ENCODE measurements around the gene HLCS. TPM values are rescaled to one million over a fixed set of nuclear protein-coding genes. Genes with fewer than 3 reads are reported as not detected.

The HLCS gene
- total RNA-seq, 2 donors from 2014 or later = 17.5 to 29.3 TPM

DNA sequence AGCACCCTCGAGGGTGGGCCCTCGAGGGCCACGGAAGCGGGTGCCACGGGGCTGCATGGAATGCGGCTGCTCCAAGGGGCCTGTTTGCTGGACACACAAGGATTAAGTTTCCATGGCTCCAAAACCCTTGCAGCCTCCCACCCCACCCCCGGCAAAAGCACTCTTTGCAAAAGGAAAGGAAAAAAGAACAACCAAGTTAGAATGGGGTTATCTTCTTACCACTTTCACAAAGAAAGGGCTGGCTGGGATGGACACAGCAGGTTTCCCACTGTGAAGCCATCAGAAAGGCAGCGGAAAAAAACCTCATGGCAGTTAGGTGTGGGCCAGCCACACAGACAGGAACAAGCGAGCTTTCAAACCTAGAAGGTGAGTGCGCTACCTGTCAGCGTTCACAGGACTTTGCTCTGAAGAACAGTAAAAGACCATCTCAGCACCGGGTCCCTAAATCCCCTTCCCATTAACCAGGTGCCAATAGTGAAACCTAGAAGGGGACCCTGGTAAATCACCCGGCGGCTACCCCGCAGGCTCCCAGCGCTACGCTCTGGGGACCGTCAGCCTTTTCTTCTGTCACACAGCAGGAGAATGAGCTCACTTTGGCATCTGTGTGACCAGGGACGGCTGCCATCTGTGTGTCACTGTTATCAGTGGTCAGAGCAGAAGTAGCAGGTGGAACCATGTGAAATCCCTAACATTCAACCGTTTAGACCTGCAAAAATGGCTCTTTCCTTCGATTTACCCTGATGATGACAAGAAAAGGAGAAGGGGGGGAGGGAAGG is 174.6 kb downstream of the HLCS start:
- Histone ChIP-seq H3K4me1 (ENCODE audit: control insufficient read depth in 1 of 2, low read depth in 2 of 2) (peaks cover 0 to 6% of the 10 kb centered on the region in 2 donors), H3K27me3 (replicated peaks; ENCODE audit: insufficient read depth) (no peaks in the 10 kb centered on the region), H3K27ac (no peak overlapping the region), H3K36me3 (no peaks in the 10 kb centered on the region), H3K9me3 (peaks cover 10% of the 10 kb centered on the region), H3K4me3 (no peak overlapping the region)
- ATAC-seq (ENCODE audit: insufficient number of reproducible peaks, low FRiP score, low read depth) = no peak
- DNase-seq (ENCODE audit: low spot score) = no peak
- TF ChIP-seq, protein P1, sequence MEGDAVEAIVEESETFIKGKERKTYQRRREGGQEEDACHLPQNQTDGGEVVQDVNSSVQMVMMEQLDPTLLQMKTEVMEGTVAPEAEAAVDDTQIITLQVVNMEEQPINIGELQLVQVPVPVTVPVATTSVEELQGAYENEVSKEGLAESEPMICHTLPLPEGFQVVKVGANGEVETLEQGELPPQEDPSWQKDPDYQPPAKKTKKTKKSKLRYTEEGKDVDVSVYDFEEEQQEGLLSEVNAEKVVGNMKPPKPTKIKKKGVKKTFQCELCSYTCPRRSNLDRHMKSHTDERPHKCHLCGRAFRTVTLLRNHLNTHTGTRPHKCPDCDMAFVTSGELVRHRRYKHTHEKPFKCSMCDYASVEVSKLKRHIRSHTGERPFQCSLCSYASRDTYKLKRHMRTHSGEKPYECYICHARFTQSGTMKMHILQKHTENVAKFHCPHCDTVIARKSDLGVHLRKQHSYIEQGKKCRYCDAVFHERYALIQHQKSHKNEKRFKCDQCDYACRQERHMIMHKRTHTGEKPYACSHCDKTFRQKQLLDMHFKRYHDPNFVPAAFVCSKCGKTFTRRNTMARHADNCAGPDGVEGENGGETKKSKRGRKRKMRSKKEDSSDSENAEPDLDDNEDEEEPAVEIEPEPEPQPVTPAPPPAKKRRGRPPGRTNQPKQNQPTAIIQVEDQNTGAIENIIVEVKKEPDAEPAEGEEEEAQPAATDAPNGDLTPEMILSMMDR (IDR thresholded peaks at IDR 0.05) = no peak

DNA sequence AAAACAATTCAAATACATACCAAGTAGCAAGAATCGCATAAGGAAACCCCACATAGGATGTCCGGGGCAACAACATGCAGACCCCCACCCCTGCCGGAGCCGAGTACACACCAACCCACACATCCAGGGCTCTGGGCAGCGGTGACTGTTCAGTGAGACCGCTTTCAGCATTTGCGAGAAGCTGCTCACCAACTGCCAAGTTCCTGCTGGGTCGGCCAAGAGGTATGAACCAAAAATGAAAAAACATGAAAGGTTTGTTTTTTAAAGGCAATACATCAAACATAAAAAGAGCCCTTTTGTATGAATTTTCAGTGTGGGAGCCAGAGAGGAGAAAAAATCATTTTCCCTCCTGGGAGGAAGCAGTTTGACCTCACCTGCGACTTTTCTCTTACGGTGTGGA is 175.3 kb downstream of the HLCS start:
- peaks cover 0 to 6% of the 10 kb centered on the region in 2 donors for H3K4me1 ChIP-seq (ENCODE audit: control insufficient read depth in 1 of 2, low read depth in 2 of 2)
- ATAC-seq (ENCODE audit: insufficient number of reproducible peaks, low FRiP score, low read depth) (no peak), DNase-seq (ENCODE audit: low spot score) (no peak)
- no peak overlapping the region for H3K4me3 ChIP-seq
- TF ChIP-seq, protein P1 (IDR thresholded peaks at IDR 0.05) = no peak
- H3K9me3 ChIP-seq = peaks cover 7% of the 10 kb centered on the region
- H3K36me3 ChIP-seq = no peaks in the 10 kb centered on the region
- H3K27ac ChIP-seq = no peak overlapping the region
- H3K27me3 ChIP-seq (replicated peaks; ENCODE audit: insufficient read depth) = no peaks in the 10 kb centered on the region

DNA sequence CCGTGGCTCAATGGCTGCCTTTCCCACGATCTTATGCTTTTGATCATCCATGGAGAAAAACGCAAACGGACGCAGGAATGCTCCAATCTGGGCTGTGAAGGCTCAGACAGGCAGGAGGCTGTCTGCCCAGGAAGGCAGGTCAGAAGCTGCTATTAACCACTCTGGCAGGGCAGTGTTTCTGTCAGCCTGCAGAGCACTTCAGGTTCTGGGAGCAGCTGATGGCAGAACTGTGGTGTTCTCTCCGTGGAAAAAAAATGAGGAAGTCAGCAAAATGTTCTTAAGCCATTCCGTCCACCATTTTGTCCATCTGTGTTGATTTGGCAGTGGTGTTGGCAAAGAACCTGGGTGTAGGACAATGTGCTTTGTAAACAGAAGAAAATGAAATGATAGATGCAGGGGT is 175.9 kb downstream of the HLCS start:
- Histone ChIP-seq H3K36me3 (no peaks in the 10 kb centered on the region), H3K4me3 (no peak overlapping the region), H3K4me1 (ENCODE audit: control insufficient read depth in 1 of 2, low read depth in 2 of 2) (peaks cover 0 to 6% of the 10 kb centered on the region in 2 donors), H3K9me3 (peaks cover under 1% of the 10 kb centered on the region), H3K27ac (no peak overlapping the region), H3K27me3 (replicated peaks; ENCODE audit: insufficient read depth) (no peaks in the 10 kb centered on the region)
- no peak for ATAC-seq (ENCODE audit: insufficient number of reproducible peaks, low FRiP score, low read depth)
- DNase-seq (ENCODE audit: low spot score) = no peak
- TF ChIP-seq, protein P1 (IDR thresholded peaks at IDR 0.05) = no peak

DNA sequence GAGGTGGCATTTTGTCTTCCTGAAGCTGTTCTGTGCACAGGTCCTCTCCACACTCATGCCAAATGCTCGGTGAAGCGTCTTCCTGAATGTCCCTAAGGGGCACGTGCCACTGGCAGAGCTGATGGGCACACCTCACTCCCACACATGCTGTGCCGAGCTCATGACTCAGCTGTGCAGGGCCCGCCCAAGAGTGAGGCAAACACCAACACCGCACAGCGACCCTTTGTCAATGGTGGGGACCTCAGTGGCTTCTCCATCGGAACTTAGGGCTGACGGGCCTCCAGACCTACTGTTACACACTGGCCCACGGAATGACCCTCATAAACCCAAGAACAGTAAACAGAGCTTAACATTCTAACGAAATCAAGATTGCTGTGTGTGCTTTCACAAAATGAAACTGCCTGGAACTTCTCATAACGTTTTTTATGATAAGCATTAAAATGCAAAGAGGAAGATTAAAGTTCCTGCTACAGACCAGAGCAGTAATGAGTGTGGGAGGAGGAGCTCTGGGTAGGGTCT is 178.3 kb downstream of the HLCS start:
- TF ChIP-seq, protein P1 (IDR thresholded peaks at IDR 0.05) = no peak
- Histone ChIP-seq H3K9me3 (no peaks in the 10 kb centered on the region), H3K27me3 (replicated peaks; ENCODE audit: insufficient read depth) (no peaks in the 10 kb centered on the region), H3K4me1 (ENCODE audit: control insufficient read depth in 1 of 2, low read depth in 2 of 2) (peaks cover 0 to 6% of the 10 kb centered on the region in 2 donors), H3K27ac (no peak overlapping the region), H3K36me3 (no peaks in the 10 kb centered on the region), H3K4me3 (no peak overlapping the region)
- ATAC-seq (ENCODE audit: insufficient number of reproducible peaks, low FRiP score, low read depth) = no peak
- DNase-seq (ENCODE audit: low spot score) = no peak

DNA sequence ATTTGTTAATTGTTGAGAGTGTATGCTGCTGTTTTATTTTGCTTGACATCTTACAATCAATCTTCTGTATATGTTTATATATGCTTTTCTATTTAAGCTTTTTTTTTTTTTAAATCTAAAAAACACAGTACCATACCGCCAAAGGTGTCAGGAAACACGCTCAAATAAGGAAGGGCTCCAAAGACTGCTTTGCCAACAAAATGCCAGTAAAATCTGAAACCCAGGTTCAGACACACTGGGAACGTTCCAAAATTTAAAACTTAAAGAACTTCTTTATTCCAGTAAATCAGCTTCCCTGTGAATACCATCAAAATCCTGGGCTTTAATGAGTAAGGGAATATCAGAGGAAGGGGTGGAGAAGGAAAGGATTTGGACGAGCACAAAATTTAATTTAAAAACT is 180.3 kb downstream of the HLCS start:
- peaks cover 0 to under 1% of the 10 kb centered on the region in 2 donors for H3K4me1 ChIP-seq (ENCODE audit: control insufficient read depth in 1 of 2, low read depth in 2 of 2)
- H3K27ac ChIP-seq = no peak overlapping the region
- no peaks in the 10 kb centered on the region for H3K36me3 ChIP-seq
- H3K9me3 ChIP-seq = no peaks in the 10 kb centered on the region
- no peak overlapping the region for H3K4me3 ChIP-seq
- ATAC-seq (ENCODE audit: insufficient number of reproducible peaks, low FRiP score, low read depth) = no peak
- H3K27me3 ChIP-seq (replicated peaks; ENCODE audit: insufficient read depth) = no peaks in the 10 kb centered on the region
- TF ChIP-seq, protein P1 (IDR thresholded peaks at IDR 0.05) = no peak
- DNase-seq (ENCODE audit: low spot score) = no peak

All from thoracic aorta (tissue), 2 donors.